ENCODE data around the gene SUPT20HL1.

The SUPT20HL1 gene

DNA sequence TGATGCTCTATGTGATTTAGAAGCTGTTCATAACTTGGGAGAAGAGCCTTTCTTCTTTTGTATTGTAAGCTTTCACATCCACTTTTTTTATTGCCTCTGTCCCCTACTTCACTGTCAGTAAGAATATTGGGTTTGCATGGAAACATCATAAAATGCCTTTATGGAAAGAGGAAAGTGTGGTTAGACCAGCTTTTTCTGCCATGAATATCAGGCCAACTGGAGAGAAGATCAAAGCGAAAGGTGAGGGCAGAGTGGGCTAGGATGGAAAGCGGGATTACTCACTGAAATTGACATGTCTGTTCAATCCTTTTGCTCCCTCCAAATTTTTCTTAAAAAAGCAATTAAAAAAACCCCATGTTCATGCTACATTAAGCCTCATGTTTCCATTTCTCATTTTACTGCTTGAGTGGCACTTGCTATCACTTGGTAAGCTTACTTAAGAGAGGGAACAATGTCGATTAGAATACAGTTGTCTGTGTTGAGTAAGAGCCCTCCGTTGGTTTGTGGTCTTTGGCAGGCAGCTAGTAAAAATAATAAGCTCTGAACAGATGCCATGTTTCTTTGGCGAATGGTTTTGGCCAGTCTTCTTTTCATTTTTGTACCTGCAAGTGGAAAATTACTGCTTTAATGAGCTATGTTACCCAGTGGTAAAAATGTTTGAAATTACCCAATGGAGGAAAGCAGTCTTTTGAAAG, 35.9 kb downstream of the SUPT20HL1 start:
- no peak for ATAC-seq
- TF ChIP-seq ZNF565 (CRISPR knock-in tag; conservative IDR thresholded peaks at IDR 0.05; ENCODE audit: low read depth): no peak
- no peak for TF ChIP-seq ZC3H10 (CRISPR knock-in tag; IDR thresholded peaks at IDR 0.05)
- TF ChIP-seq TCF4 (CRISPR knock-in tag; IDR thresholded peaks at IDR 0.05; ENCODE audit: borderline replicate concordance): no peak
- TF ChIP-seq, protein P1, sequence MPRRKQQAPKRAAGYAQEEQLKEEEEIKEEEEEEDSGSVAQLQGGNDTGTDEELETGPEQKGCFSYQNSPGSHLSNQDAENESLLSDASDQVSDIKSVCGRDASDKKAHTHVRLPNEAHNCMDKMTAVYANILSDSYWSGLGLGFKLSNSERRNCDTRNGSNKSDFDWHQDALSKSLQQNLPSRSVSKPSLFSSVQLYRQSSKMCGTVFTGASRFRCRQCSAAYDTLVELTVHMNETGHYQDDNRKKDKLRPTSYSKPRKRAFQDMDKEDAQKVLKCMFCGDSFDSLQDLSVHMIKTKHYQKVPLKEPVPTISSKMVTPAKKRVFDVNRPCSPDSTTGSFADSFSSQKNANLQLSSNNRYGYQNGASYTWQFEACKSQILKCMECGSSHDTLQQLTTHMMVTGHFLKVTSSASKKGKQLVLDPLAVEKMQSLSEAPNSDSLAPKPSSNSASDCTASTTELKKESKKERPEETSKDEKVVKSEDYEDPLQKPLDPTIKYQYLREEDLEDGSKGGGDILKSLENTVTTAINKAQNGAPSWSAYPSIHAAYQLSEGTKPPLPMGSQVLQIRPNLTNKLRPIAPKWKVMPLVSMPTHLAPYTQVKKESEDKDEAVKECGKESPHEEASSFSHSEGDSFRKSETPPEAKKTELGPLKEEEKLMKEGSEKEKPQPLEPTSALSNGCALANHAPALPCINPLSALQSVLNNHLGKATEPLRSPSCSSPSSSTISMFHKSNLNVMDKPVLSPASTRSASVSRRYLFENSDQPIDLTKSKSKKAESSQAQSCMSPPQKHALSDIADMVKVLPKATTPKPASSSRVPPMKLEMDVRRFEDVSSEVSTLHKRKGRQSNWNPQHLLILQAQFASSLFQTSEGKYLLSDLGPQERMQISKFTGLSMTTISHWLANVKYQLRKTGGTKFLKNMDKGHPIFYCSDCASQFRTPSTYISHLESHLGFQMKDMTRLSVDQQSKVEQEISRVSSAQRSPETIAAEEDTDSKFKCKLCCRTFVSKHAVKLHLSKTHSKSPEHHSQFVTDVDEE (CRISPR knock-in tag; IDR thresholded peaks at IDR 0.05): no peak
- no peak for TF ChIP-seq RARB (CRISPR knock-in tag; IDR thresholded peaks at IDR 0.05)
- no peak for TF ChIP-seq GLIS3 (CRISPR knock-in tag; IDR thresholded peaks at IDR 0.05)
- TF ChIP-seq, protein P2, sequence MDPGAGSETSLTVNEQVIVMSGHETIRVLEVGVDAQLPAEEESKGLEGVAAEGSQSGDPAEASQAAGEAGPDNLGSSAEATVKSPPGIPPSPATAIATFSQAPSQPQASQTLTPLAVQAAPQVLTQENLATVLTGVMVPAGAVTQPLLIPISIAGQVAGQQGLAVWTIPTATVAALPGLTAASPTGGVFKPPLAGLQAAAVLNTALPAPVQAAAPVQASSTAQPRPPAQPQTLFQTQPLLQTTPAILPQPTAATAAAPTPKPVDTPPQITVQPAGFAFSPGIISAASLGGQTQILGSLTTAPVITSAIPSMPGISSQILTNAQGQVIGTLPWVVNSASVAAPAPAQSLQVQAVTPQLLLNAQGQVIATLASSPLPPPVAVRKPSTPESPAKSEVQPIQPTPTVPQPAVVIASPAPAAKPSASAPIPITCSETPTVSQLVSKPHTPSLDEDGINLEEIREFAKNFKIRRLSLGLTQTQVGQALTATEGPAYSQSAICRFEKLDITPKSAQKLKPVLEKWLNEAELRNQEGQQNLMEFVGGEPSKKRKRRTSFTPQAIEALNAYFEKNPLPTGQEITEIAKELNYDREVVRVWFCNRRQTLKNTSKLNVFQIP (CRISPR knock-in tag; IDR thresholded peaks at IDR 0.05; ENCODE audit: borderline replicate concordance, low read depth): no peak
- TF ChIP-seq CSRNP3 (CRISPR knock-in tag; IDR thresholded peaks at IDR 0.05): no peak
- no peak for TF ChIP-seq ISL1 (CRISPR knock-in tag; IDR thresholded peaks at IDR 0.05)
- no peak for TF ChIP-seq ZFP30 (CRISPR knock-in tag; IDR thresholded peaks at IDR 0.05)
- no peak for TF ChIP-seq ZFP3 (CRISPR knock-in tag; IDR thresholded peaks at IDR 0.05)
- no peak for TF ChIP-seq TOX (CRISPR knock-in tag; IDR thresholded peaks at IDR 0.05; ENCODE audit: borderline replicate concordance)
- no peak for TF ChIP-seq CSDC2 (CRISPR knock-in tag; IDR thresholded peaks at IDR 0.05)
- no peak for TF ChIP-seq ARNTL (CRISPR knock-in tag; IDR thresholded peaks at IDR 0.05; ENCODE audit: borderline replicate concordance, low read depth)
- no peak for TF ChIP-seq ESRRG (CRISPR knock-in tag; IDR thresholded peaks at IDR 0.05)
- no peak for TF ChIP-seq PPARA (CRISPR knock-in tag; IDR thresholded peaks at IDR 0.05; ENCODE audit: borderline replicate concordance)

- TF ChIP-seq TOX (CRISPR knock-in tag; IDR thresholded peaks at IDR 0.05; ENCODE audit: borderline replicate concordance): no peak
- TF ChIP-seq OSR1 (CRISPR knock-in tag; IDR thresholded peaks at IDR 0.05): no peak
- no peak for TF ChIP-seq ESRRG (CRISPR knock-in tag; IDR thresholded peaks at IDR 0.05)
- TF ChIP-seq, protein P1 (CRISPR knock-in tag; IDR thresholded peaks at IDR 0.05): no peak
- no peak for TF ChIP-seq ZNF565 (CRISPR knock-in tag; conservative IDR thresholded peaks at IDR 0.05; ENCODE audit: low read depth)
- TF ChIP-seq GLIS3 (CRISPR knock-in tag; IDR thresholded peaks at IDR 0.05): no peak
- TF ChIP-seq RARB (CRISPR knock-in tag; IDR thresholded peaks at IDR 0.05): no peak
- no peak for TF ChIP-seq CSRNP3 (CRISPR knock-in tag; IDR thresholded peaks at IDR 0.05)
- TF ChIP-seq ZNF70 (CRISPR knock-in tag; IDR thresholded peaks at IDR 0.05): no peak
- no peak for TF ChIP-seq ARNTL (CRISPR knock-in tag; IDR thresholded peaks at IDR 0.05; ENCODE audit: borderline replicate concordance, low read depth)
- TF ChIP-seq, protein P2 (CRISPR knock-in tag; IDR thresholded peaks at IDR 0.05; ENCODE audit: borderline replicate concordance, low read depth): no peak
- no peak for TF ChIP-seq ISL1 (CRISPR knock-in tag; IDR thresholded peaks at IDR 0.05)
- no peak for TF ChIP-seq TCF4 (CRISPR knock-in tag; IDR thresholded peaks at IDR 0.05; ENCODE audit: borderline replicate concordance)
- no peak for TF ChIP-seq BACH2 (CRISPR knock-in tag; IDR thresholded peaks at IDR 0.05; ENCODE audit: borderline replicate concordance)
- TF ChIP-seq ZFP3 (CRISPR knock-in tag; IDR thresholded peaks at IDR 0.05): no peak
- TF ChIP-seq, protein P3, sequence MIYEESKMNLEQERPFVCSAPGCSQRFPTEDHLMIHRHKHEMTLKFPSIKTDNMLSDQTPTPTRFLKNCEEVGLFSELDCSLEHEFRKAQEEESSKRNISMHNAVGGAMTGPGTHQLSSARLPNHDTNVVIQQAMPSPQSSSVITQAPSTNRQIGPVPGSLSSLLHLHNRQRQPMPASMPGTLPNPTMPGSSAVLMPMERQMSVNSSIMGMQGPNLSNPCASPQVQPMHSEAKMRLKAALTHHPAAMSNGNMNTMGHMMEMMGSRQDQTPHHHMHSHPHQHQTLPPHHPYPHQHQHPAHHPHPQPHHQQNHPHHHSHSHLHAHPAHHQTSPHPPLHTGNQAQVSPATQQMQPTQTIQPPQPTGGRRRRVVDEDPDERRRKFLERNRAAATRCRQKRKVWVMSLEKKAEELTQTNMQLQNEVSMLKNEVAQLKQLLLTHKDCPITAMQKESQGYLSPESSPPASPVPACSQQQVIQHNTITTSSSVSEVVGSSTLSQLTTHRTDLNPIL (CRISPR knock-in tag; IDR thresholded peaks at IDR 0.05; ENCODE audit: low read depth): no peak
- no peak for TF ChIP-seq ZC3H10 (CRISPR knock-in tag; IDR thresholded peaks at IDR 0.05)
- ATAC-seq: no peak
These were observed 36.5 kb downstream of the SUPT20HL1 start for GRCh38 chrX:24396931-24397279.
